T1000 (cell line): ENCODE data around the gene NOVA2.

Source experiments
- DNase-seq: peaks from one replicate; lab custom pipeline; 2025; ENCODE audit warnings: mixed read lengths; lab: John Stamatoyannopoulos, UW

NOVA2 gene

DNA sequence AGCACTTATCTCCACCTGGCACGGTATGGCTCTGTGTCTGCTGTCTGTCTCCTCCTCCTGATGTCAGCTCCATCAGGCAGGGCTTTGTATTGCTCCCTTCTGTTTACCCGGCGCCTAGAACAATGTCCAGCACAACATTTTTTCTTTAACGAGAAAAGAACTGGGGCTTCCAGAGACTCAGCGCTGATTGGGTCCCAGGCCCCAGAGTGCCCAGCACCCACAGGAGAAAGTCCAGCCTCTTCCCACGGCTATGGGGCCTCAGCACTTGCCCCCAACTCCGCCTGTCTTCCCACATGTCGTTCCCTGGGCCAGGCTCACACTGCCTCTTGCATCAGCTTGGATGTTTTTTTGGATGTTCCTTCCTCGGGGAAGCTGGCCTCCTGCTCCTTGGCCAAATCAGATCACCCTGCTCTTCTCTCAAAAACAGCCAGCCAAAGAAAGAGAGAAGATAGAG, 78.1 kb downstream of the NOVA2 start:
- no peak for DNase-seq

DNA sequence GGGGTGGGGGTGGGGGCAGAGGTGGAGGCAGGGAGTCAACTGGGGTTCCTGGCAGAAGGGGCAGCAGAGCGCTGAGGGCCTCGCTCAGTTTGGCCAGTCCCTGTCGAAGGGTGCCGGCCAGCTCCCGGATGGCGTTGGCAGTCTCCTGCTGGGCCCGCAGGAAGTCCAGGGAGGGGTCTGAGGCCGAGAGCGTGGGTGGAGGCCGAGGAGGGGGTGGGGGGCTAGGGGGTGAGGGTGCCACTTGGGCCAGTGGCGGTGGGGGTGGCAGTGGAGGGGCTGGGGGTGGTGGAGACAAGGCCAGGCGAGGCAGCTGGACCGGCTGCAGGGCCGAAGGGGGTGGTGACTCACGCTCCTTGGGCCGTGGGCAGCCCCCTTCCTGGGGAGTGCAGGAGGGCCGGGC, 82.8 kb downstream of the NOVA2 start:
- no peak for DNase-seq

- no peak for DNase-seq
Observed at GRCh38 chr19:45889210-45889885, 84.3 kb downstream of the NOVA2 start.

- no peak for DNase-seq
Observed at GRCh38 chr19:45887200-45887710, 86.4 kb downstream of the NOVA2 start.

DNA sequence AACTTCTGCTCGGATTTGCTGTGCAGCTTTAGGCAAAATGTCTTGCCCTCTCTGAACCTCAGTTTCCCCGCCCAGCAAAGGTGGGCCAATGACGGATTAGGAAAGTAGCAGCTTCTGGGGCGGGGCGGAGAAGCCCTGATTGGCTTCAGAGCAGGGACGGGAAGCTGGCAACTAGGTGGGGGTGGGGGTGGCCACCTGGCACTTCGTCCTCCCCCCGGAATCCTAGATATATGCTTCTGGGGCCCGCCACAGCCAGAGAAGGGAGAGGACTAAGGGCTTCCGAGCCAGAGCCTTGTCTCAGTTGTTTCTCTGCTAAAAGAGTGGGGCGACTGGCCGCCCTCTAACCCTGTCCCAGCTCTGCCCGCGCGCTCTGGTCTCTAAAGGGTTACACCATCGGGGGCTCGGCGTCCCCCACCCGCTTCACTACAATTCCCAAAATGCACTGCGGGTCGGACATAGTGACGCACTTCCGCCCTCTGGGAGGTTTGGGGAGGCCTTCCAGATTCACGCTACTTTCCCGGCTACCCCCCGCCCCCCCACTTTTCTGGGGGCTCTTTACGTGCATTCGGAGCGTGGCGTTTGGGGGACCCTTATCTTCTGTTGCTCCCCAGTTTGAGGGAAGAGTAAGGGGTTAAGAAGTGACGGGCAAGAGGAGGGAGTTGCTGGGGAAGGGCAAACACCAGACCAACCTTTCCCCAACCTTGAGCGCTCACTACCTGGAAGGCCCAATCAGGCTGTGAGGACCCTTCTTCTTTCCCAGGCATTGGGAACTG, 87.1 kb downstream of the NOVA2 start:
- DNase-seq: peak; percentile 79

GRCh38 chr19:45885556-45886426, 87.9 kb downstream of the NOVA2 start, which contains the start of gene IRF2BP1:
TSS of gene IRF2BP1 (minus strand) at chr19:45886141. CDS start at chr19:45885774, 367 bp downstream.
- DNase-seq: peak; percentile 73

DNA sequence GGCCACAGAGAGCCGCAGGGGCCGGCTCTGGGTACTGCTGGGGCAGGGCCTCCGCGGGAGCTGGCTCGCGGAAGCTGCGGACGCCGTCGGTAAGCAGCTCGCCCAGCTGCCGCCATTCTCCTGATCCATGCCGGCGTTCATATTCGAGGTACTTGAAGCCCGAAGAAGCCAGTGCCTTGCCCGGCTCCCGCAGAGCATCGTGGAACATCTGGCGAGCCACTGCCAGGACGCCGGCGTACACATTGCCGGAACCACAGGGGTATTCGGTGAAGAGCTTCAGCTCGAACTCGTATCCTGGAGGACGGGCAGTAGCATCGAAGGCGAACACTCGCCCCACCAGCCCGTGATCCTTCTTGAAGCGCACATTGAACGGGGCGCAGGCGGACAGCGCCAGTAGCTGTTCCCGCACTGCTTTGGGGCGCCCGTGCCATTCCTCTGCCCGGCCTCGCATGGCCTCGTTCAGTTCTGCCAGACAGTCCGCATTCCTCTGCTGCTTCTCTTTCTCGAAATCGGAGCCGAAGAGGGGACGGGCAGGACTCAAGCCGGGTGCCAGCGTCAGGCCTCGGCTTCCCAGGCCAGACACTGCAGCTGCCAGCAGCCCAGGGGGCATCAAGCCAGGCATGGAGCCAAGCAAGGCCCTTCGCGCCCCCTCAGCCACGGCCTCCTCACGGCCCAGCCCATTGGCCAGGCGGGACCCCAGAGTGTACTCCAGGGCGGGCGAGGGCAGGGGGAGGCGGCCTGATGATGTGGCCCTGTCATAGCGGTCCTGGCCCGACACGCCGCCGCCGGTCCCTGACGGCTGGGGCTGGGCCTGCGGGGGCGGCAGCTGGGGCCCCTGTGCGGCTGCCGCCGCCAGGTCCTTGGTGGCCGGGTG, 88.7 kb downstream of the NOVA2 start:
- DNase-seq: peak; percentile 16

- no peak for DNase-seq
Observed at GRCh38 chr19:45883881-45884681, 89.6 kb downstream of the NOVA2 start.
